NCI-H2107 treated with DMSO at 0.1 percent for 48 hours (cell line): ENCODE results near the gene CDKN2AIPNL.
"Not testable (repeated sequence)": the region's sequence is repeated elsewhere in the genome, so short reads cannot be mapped to it uniquely, and the experiment has no call there.

Experiments
- DNase-seq: peaks from one replicate; lab custom pipeline; 2025; ENCODE audit not compliant: unreplicated experiment; lab: John Stamatoyannopoulos, UW

The CDKN2AIPNL gene

DNA sequence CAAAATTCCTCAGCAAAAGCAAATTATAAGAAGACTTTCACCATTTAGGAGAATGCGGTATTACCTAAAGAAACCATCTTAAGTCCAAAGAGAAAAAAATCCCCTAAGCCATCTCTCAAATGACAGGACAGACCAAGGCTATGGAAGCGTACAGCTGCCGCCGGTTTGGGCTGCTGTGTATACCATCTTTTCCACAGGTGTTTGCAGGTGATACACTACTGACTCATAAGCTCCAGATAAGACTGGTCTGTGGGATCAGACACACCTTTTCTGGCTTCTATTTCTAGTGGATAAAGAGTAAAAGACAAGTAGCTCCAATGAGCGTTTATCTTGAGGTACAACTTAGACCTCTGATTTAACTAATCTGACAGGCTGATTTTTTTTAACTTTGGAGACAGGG is 7.7 kb downstream of the CDKN2AIPNL start:
- DNase-seq: no peak

DNA sequence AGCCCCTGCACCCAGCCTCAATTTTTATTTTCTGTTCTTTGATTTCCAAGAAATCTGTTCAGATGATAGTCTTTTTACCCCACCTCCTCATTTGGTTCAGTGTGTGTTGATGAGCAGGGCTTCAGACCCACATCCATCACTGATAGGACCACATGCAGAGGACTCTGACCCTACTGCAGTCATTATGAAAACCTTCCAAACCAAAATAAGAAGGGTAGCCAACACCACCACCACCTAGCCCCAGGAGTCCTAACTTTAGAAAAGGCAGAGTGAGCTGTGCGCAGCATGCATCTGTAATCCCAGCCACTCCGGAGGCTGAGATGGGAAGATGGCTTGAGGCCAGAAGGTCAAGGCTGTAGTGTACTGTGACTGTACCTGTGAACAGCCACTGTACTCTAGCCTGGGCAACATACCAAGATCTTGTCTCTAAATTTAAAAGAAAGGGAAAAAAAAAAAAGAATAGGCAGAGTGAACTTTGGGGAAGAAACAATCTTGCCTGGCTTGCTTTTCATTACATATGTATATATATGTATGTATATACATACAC is 13.0 kb downstream of the CDKN2AIPNL start:
- DNase-seq: no peak

DNA sequence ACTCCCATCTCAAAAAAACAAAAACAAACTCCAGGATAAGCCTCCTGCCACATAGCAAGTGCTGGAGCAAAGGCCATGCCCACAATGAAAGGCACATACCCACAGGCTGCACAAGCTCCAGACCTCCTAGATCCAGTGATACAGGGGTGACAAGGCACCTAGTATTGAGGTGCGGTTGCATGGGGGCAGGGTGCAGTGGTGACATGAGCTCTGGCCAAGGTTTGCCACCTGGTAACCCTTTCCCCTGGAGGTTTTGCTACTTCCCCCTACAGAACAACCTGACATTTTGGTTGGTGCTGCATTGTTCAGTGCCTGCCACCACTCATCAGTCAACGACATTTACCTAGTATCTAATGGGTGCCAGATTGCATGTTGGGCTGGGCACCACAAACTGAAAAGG is 14.5 kb downstream of the CDKN2AIPNL start:
- no peak for DNase-seq

DNA sequence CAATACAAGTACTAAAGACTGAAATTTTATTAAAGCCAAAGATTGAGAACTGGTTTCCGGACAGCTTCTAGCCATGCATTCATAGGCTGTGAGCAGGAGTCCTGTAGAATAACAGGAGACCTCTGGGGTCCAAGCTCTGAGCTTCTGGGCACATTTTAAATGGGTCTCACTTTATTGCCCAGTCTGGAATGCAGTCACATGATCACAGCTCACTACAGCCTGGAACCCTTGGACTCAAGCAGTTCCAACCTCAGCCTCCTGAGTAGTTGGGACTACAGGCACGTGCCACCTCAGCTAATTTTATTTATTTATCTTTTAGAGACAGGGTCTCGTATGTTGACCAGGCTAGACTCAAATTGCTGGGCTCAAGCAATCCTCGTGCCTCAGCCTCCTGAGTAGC is 15.4 kb downstream of the CDKN2AIPNL start:
- no peak for DNase-seq

DNA sequence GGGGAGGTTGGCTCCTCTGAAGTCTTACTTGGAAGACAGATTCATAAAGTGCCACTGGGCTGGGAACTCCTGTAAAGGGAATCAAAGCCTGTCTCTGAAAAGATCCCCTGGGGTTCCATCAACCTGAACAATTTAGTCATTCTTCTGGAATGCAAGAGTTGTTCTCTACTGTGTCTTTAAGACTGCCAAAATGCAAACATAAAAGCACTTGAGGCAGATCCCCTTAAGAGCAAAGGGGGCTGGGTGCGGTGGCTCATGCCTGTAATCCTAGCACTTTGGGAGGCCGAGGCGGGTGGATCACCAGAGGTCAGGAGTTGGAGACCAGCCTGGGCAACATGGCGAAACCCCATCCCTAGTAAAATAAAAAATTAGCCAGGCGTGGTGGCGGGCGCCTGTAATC is 16.7 kb downstream of the CDKN2AIPNL start:
- DNase-seq: no peak

DNA sequence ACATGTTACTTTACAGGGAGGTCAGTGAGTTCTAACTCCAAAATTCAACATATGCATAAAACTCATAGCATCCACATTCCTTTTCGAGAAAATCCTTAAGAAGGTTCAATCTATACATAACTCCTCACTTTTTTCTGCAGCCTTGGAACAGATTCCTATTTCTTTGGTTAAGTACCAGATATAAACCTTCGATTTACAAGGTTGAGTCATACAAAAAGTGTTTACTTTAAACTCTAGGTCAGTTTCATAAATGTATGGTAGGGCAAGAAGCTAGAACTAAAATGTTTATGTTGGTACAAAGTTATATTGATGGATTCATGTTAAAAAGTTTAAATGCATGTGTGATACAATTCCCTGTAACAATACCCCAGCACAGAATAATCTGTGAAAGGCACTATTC is 19.4 kb downstream of the CDKN2AIPNL start:
- DNase-seq: no peak

DNA sequence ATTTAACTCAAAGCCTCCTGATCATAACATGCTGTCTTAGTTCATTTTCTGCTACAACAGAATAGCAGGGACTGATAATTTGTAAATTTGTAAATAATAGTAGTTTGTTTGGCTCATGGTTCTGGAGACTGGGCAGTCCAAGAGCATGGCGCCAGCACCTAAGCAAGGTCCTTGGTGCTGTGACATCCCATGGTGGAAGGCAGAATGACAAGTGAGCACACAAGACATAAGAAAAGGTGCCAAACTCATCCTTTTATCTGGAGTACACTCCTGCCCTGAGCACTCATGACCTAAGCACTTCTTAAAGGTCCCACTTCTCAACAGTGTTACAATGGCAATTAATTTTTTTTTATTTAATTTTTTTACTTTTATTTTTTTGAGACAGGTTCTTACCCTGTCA is 24.2 kb downstream of the CDKN2AIPNL start:
- DNase-seq: no peak

DNA sequence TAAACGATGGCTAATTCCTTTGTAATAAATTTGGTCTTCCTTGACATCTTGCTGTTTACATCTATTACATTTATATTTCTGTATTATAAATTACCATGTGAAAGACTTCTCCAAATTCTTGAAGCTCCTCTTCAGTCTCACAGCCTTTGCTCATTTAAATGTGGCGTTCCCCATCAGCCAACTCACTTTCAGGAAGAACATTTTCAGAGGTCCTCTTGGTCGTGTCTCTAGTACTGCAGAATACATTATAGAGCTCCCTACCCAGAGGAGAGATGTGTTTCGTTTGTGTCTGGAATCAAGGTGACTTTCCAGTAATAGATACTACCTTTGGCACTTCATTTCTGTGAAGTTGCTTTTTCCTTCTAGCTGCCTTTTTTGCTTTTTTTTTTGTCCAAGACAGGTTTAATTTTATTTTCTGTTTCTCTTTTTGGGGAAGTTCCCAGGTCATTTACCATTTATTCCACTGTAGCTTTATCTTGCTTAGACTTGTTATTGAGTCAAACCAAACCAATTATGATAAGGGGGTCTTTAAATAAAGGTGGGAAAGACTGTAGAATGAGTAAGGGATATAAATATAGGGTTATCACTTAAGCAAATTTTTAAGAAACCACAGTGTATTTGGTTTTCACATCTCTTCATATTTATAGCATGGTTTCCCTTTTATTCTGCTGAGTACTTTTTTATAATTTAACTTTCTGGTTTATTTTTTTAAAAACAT is 27.5 kb downstream of the CDKN2AIPNL start:
- DNase-seq: no peak

DNA sequence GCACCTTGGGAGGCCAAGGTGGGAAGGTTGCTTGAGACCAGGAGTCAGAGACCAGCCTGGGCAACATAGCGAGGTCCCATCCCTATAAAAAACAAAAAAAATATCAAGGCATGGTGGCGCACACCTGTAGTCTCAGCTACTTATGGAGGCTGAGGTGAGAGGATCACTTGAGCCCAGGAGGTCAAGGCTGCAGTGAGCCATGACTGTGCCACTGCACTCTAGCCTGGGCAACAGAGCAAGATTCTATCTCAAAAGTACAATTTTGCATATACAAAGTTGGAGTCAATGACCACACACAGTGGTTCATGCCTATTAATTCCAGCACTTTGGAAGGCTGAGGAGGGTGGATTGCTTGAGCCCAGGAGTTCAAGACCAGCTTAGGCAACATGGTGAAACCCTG is 29.5 kb downstream of the CDKN2AIPNL start:
- DNase-seq: not testable (repeated sequence)

DNA sequence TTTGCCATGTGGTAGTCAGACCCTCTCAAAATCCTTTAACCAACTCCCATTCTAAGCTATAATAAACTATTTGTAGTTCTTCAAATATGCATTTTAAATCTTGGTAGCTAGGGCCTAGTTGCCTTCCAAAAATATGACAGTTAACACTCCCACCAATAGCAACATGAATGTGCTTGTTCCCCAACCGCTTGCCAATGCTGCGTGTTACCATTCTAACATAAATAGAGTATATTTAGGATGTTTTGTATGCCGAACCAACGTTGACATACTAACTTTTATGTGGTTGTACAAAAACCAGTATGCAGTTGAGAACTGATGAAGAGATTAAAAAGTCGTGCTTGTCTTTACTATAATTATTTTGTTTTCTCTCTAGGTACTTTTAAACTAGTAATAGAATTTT is 31.3 kb downstream of the CDKN2AIPNL start:
- DNase-seq: no peak

DNA sequence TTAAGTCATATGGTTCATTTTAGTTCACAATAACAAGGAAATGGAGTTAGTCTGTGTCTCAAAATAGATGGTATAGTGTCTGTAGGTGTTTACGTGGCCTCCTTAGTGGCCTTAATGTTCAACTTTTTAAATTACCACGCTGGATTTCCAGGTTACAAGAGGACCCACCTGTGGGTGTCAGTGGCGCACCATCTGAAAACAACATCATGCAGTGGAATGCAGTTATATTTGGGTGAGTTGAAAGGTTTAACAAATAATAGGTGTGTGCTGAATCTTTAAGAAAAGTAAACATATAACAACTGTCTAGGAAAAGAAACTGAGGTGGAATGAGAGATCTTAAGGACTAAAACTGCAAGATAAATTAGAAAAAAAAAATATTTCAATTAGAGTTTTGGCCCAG is 37.4 kb downstream of the CDKN2AIPNL start:
- no peak for DNase-seq

DNA sequence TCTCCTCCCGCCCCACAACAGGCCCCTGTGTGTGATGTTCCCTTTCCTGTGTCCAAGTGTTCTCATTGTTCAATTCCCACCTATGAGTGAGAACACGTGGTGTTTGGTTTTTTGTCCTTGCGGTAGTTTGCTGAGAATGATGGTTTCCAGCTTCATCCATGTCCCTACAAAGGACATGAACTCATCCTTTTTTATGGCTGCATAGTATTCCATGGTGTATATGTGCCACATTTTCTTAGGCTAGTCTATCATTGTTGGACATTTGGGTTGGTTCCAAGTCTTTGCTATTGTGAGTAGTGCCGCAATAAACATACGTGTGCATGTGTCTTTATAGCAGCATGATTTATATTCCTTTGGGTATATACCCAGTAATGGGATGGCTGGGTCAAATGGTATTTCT is 38.0 kb downstream of the CDKN2AIPNL start:
- DNase-seq: not testable (repeated sequence)

DNA sequence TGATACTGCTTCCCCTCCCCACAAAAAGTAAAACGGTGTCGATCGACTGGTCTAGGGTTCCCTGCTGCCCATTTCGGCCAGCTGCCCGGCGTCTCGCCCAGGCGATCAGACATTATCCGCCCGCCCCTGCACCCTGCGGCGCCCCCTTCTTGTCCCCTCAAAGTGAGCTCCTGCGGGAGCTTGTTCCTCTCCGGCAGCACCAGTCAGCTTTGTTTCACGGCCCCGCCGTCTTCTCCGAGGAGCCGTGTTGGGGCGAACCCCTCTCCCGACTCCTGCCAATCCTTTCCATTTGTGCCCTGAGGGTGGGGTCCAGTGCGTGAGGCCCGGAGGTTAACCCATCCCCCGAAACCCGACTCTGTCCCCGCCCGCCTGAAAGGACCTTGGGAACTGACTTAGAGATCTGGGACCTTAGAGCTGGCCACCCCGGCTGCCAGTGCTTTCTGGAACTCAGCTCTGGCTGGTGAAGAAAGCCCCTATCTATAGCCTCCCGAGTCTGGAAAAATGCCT is 39.8 kb downstream of the CDKN2AIPNL start:
- DNase-seq: peak; percentile 10

DNA sequence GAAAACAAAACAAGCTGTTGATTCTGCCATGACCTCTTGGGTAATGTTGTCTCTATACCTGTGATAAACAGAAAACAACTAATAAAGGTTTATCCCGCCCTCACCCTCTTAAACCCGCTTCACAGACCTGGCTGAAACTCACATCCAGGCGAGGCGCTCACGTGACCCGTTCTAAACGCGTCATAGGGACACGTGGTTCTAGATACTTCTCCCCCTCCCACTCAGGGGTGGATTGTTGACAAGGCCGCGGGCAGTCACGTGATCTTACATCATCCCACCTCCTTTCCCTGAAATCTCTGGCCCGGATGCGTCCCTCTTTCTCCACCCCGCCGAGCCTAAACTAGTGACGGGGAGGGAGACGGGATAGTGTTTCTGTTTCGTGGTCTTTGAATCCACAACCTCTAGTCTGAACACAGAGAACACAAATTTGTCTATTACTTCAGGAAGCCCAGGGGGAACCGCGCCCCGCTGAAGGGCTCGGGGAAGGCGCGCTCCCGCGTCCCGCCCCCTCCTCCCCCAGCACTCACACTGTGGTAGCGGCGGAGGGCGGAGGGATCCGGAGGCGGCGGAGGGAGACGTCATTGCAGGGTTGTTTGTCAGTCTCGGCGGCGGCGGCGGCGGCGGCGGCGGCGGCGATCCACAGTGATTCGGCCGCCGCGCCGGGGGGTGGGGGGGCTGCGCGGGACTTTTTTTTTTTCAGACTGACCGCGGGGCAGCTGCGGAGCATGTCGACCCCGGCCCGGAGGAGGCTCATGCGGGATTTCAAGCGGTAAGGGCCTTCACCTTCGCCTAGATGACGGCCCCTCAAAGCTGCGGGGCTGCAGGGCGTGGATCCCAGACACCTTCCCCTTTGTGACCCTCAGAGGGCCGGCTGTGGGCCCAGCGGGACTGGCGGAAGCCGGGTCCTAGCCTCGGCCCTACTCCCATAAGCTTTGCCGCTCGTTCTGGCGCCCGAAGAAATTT is 40.5 kb downstream of the CDKN2AIPNL start, which contains the start of gene UBE2B:
Gene UBE2B, plus strand, starts transcription at position 699 of the 963 bp plus-strand sequence. Its CDS starts 27 bp downstream, at position 726.
- DNase-seq: peak; percentile 92

DNA sequence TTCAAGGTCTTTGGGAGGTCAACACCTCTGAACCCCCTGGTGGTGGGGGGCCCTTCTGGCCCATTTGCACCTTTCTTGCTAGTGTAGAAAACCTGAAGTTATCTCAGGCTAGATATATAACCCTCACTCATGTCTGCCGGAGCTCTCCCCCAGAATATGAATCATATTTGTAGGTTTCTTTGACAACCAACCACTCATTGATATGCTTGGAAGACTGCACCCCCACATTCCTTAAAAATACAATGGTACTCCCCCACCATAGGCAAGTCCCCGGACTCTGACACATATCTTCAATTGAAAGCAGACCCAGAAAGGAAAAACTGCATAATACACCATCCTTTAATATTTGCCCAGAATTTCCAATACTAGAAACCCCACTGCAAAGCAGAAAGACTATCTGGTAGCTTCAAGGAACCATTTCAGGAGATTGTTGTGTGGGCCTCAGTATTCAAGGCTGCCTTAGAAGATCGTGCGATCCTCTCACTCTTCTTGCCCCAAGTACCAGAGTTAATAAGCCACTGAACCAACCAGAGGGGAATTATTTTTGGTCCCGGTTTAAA is 41.3 kb downstream of the CDKN2AIPNL start:
- no peak for DNase-seq

DNA sequence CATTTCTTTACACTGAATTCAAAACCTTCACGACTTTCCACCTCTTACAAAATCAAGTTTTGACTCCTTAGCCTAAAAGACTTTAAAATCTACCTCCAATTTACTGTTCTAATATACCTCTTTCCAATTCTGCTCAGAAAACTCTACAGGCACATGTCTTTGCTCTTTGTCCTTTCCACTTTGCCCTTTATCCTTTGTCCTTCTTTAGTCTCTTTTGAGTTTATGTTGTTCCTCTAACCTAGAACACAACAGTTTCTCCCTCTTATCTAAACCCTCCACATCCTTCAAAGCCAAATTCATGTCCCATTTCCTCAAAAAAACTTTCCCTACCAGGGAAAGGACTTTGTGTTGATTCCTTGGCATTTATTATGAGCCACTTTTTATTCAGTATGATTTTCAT is 46.1 kb downstream of the CDKN2AIPNL start:
- DNase-seq: no peak

DNA sequence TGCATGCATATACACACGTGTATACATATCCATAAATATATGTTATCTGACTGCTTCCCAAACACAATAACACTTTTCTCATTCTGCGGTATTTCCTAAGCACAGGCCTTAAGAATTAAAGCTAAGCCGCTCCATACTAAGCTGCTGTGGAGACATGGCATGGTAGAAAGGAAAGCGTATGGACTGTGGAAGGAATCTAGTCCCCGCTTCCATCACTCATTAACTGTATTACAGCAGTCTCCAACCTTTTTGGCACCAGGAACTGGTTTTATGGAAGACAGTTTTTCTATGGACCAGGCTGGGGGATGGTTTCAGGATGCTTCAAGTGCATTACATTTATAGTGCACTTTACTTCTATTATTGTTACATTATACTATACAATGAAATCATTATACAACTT is 56.0 kb downstream of the CDKN2AIPNL start:
- DNase-seq: no peak
